ENCODE measurements around the gene LNX1. TPM values are rescaled to one million over a fixed set of nuclear protein-coding genes. Genes with fewer than 3 reads are reported as not detected.

The LNX1 gene
- total and polyA plus RNA-seq, 2 donors: 1.6 to 6.4 TPM

DNA sequence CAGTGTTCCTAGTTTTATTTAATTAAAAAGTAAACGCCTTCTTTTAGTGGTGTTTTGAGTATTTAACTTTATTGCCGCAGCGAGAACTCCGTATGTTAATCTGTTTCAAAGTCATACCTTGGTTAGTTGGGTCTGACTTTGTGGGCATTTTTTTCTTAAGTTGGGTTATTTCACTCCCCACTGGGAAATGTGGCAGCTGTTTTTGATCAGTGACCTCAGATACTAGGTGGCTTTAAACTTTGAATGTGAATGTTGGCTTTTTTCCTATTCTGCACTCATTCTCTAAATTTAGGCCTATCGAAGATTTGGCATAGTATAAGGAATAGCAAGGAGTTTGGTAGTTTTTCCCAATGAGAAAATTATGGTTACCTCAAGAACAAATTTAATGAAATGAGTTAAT is 127.9 kb downstream of the LNX1 start:
- DNase-seq (ENCODE audit: low read depth in 6 of 9, low spot score in 9 of 9): no peak
- 90% methylated on average over 5 of the region's 5 CpGs for WGBS
- peaks cover 0 to 11% of the 10 kb centered on the region in 2 donors for H3K9me3 ChIP-seq (ENCODE audit: control insufficient read depth in 2 of 2, insufficient read depth in 1 of 2, low read length in 1 of 2)
- no peak overlapping the region for H3K27ac ChIP-seq (ENCODE audit: low read depth in 1 of 2, low read length in 1 of 2)
- peaks cover 0 to 38% of the 10 kb centered on the region in 2 donors for H3K36me3 ChIP-seq (ENCODE audit: control insufficient read depth in 2 of 2, insufficient read depth in 2 of 2, low read length in 1 of 2)
- no peaks in the 10 kb centered on the region for H3K27me3 ChIP-seq (ENCODE audit: control insufficient read depth in 2 of 2, insufficient read depth in 1 of 2, low read length in 1 of 2)
- no peaks in the 10 kb centered on the region for H3K4me1 ChIP-seq (ENCODE audit: control insufficient read depth in 2 of 2, insufficient read depth in 2 of 2, low read length in 2 of 2)
- no peak overlapping the region for H3K4me3 ChIP-seq (ENCODE audit: low read length in 2 of 2)

DNA sequence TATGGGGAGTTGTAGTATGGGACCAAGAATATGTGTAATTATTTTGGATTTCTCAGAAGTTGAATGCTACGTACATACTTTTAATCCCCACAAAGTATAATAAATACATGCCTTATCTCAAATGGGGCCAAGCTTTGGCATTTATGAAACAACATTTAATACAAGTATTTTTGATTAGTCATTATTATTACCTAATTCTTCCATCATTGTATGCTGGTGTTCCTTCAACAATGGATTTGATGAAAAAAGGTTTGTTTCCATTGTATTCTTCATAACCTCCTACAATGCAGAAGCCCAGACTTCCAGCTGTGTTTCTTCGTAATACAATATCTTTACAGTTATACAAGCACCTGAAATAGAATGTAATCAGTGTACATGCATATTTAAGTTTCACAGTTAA is 130.0 kb downstream of the LNX1 start:
- Histone ChIP-seq H3K4me3 (ENCODE audit: low read length in 2 of 2) (no peak overlapping the region), H3K4me1 (ENCODE audit: control insufficient read depth in 2 of 2, insufficient read depth in 2 of 2, low read length in 2 of 2) (no peaks in the 10 kb centered on the region), H3K27me3 (ENCODE audit: control insufficient read depth in 2 of 2, insufficient read depth in 1 of 2, low read length in 1 of 2) (no peaks in the 10 kb centered on the region), H3K9me3 (ENCODE audit: control insufficient read depth in 2 of 2, insufficient read depth in 1 of 2, low read length in 1 of 2) (peaks cover 0 to under 1% of the 10 kb centered on the region in 2 donors), H3K27ac (ENCODE audit: low read depth in 1 of 2, low read length in 1 of 2) (no peak overlapping the region), H3K36me3 (ENCODE audit: control insufficient read depth in 2 of 2, insufficient read depth in 2 of 2, low read length in 1 of 2) (peaks cover 0 to 46% of the 10 kb centered on the region in 2 donors)
- no peak for DNase-seq (ENCODE audit: low read depth in 6 of 9, low spot score in 9 of 9)
- WGBS: 98% methylated on average over 2 of the region's 2 CpGs

- no peak for DNase-seq (ENCODE audit: low read depth in 6 of 9, low spot score in 9 of 9)
- H3K27me3 ChIP-seq (ENCODE audit: control insufficient read depth in 2 of 2, insufficient read depth in 1 of 2, low read length in 1 of 2): no peaks in the 10 kb centered on the region
- H3K36me3 ChIP-seq (ENCODE audit: control insufficient read depth in 2 of 2, insufficient read depth in 2 of 2, low read length in 1 of 2): peaks cover 2 to 60% of the 10 kb centered on the region in 2 donors
- H3K4me1 ChIP-seq (ENCODE audit: control insufficient read depth in 2 of 2, insufficient read depth in 2 of 2, low read length in 2 of 2): no peaks in the 10 kb centered on the region
- no peak overlapping the region for H3K4me3 ChIP-seq (ENCODE audit: low read length in 2 of 2)
- no peaks in the 10 kb centered on the region for H3K9me3 ChIP-seq (ENCODE audit: control insufficient read depth in 2 of 2, insufficient read depth in 1 of 2, low read length in 1 of 2)
- H3K27ac ChIP-seq (ENCODE audit: low read depth in 1 of 2, low read length in 1 of 2): no peak overlapping the region
Observed at GRCh38 chr4:53459548-53459947, 131.7 kb downstream of the LNX1 start.

- Histone ChIP-seq H3K9me3 (ENCODE audit: control insufficient read depth in 2 of 2, insufficient read depth in 1 of 2, low read length in 1 of 2) (no peaks in the 10 kb centered on the region), H3K27ac (ENCODE audit: low read depth in 1 of 2, low read length in 1 of 2) (no peak overlapping the region), H3K4me1 (ENCODE audit: control insufficient read depth in 2 of 2, insufficient read depth in 2 of 2, low read length in 2 of 2) (no peaks in the 10 kb centered on the region), H3K27me3 (ENCODE audit: control insufficient read depth in 2 of 2, insufficient read depth in 1 of 2, low read length in 1 of 2) (no peaks in the 10 kb centered on the region), H3K36me3 (ENCODE audit: control insufficient read depth in 2 of 2, insufficient read depth in 2 of 2, low read length in 1 of 2) (peaks cover 12 to 66% of the 10 kb centered on the region in 2 donors), H3K4me3 (ENCODE audit: low read length in 2 of 2) (no peak overlapping the region)
- DNase-seq (ENCODE audit: low read depth in 6 of 9, low spot score in 9 of 9): no peak
Observed at GRCh38 chr4:53456178-53456577, 135.1 kb downstream of the LNX1 start.

- Histone ChIP-seq H3K9me3 (ENCODE audit: control insufficient read depth in 2 of 2, insufficient read depth in 1 of 2, low read length in 1 of 2) (no peaks in the 10 kb centered on the region), H3K4me1 (ENCODE audit: control insufficient read depth in 2 of 2, insufficient read depth in 2 of 2, low read length in 2 of 2) (no peaks in the 10 kb centered on the region), H3K4me3 (ENCODE audit: low read length in 2 of 2) (no peak overlapping the region), H3K27me3 (ENCODE audit: control insufficient read depth in 2 of 2, insufficient read depth in 1 of 2, low read length in 1 of 2) (no peaks in the 10 kb centered on the region), H3K27ac (ENCODE audit: low read depth in 1 of 2, low read length in 1 of 2) (no peak overlapping the region), H3K36me3 (ENCODE audit: control insufficient read depth in 2 of 2, insufficient read depth in 2 of 2, low read length in 1 of 2) (peaks cover 15 to 62% of the 10 kb centered on the region in 2 donors)
- 98% methylated on average over 3 of the region's 3 CpGs for WGBS
- DNase-seq (ENCODE audit: low read depth in 6 of 9, low spot score in 9 of 9): no peak
Observed at GRCh38 chr4:53455766-53456165, 135.5 kb downstream of the LNX1 start.

- H3K27ac ChIP-seq (ENCODE audit: low read depth in 1 of 2, low read length in 1 of 2): no peak overlapping the region
- H3K9me3 ChIP-seq (ENCODE audit: control insufficient read depth in 2 of 2, insufficient read depth in 1 of 2, low read length in 1 of 2): no peaks in the 10 kb centered on the region
- 97% methylated on average over 2 of the region's 2 CpGs for WGBS
- H3K4me1 ChIP-seq (ENCODE audit: control insufficient read depth in 2 of 2, insufficient read depth in 2 of 2, low read length in 2 of 2): no peaks in the 10 kb centered on the region
- no peak overlapping the region for H3K4me3 ChIP-seq (ENCODE audit: low read length in 2 of 2)
- no peaks in the 10 kb centered on the region for H3K27me3 ChIP-seq (ENCODE audit: control insufficient read depth in 2 of 2, insufficient read depth in 1 of 2, low read length in 1 of 2)
- DNase-seq (ENCODE audit: low read depth in 6 of 9, low spot score in 9 of 9): no peak
- H3K36me3 ChIP-seq (ENCODE audit: control insufficient read depth in 2 of 2, insufficient read depth in 2 of 2, low read length in 1 of 2): peaks cover 15 to 44% of the 10 kb centered on the region in 2 donors
Observed at GRCh38 chr4:53453385-53453784, 137.9 kb downstream of the LNX1 start.

GRCh38 chr4:53450773-53451172 is 140.5 kb downstream of the LNX1 start:
- no peak for DNase-seq (ENCODE audit: low read depth in 6 of 9, low spot score in 9 of 9)
- no peak overlapping the region for H3K27ac ChIP-seq (ENCODE audit: low read depth in 1 of 2, low read length in 1 of 2)
- H3K9me3 ChIP-seq (ENCODE audit: control insufficient read depth in 2 of 2, insufficient read depth in 1 of 2, low read length in 1 of 2): no peaks in the 10 kb centered on the region
- no peaks in the 10 kb centered on the region for H3K27me3 ChIP-seq (ENCODE audit: control insufficient read depth in 2 of 2, insufficient read depth in 1 of 2, low read length in 1 of 2)
- peaks cover 15 to 34% of the 10 kb centered on the region in 2 donors for H3K36me3 ChIP-seq (ENCODE audit: control insufficient read depth in 2 of 2, insufficient read depth in 2 of 2, low read length in 1 of 2)
- no peaks in the 10 kb centered on the region for H3K4me1 ChIP-seq (ENCODE audit: control insufficient read depth in 2 of 2, insufficient read depth in 2 of 2, low read length in 2 of 2)
- 97% methylated on average over 3 of the region's 3 CpGs for WGBS
- H3K4me3 ChIP-seq (ENCODE audit: low read length in 2 of 2): no peak overlapping the region

GRCh38 chr4:53444954-53445353 is 146.3 kb downstream of the LNX1 start:
- Histone ChIP-seq H3K4me1 (ENCODE audit: control insufficient read depth in 2 of 2, insufficient read depth in 2 of 2, low read length in 2 of 2) (no peaks in the 10 kb centered on the region), H3K27ac (ENCODE audit: low read depth in 1 of 2, low read length in 1 of 2) (no peak overlapping the region), H3K4me3 (ENCODE audit: low read length in 2 of 2) (no peak overlapping the region), H3K36me3 (ENCODE audit: control insufficient read depth in 2 of 2, insufficient read depth in 2 of 2, low read length in 1 of 2) (peaks cover 10 to 15% of the 10 kb centered on the region in 2 donors), H3K27me3 (ENCODE audit: control insufficient read depth in 2 of 2, insufficient read depth in 1 of 2, low read length in 1 of 2) (no peaks in the 10 kb centered on the region), H3K9me3 (ENCODE audit: control insufficient read depth in 2 of 2, insufficient read depth in 1 of 2, low read length in 1 of 2) (no peaks in the 10 kb centered on the region)
- no peak for DNase-seq (ENCODE audit: low read depth in 6 of 9, low spot score in 9 of 9)
- WGBS: 98% methylated on average over 2 of the region's 2 CpGs

DNA sequence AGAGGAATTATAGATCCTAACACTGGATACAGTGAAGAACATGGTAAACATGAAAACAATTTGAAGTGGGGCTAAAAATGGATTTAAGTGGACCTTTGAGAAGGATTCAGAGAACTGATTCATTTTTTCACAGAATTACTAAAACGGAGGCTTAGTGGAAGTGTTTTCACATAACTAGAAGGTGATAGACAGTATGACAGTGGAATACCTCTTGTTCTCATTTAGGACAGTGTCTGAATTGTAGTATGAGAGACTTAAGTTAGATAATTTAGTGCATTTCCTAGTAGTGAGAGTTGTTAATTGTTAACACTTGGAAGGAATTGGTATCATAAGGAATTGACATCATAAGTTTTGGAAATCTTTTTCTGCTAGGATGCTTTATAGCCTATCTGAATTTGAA is 149.7 kb downstream of the LNX1 start:
- 95% methylated on average over 1 of the region's 1 CpG for WGBS
- H3K4me3 ChIP-seq (ENCODE audit: low read length in 2 of 2): no peak overlapping the region

DNA sequence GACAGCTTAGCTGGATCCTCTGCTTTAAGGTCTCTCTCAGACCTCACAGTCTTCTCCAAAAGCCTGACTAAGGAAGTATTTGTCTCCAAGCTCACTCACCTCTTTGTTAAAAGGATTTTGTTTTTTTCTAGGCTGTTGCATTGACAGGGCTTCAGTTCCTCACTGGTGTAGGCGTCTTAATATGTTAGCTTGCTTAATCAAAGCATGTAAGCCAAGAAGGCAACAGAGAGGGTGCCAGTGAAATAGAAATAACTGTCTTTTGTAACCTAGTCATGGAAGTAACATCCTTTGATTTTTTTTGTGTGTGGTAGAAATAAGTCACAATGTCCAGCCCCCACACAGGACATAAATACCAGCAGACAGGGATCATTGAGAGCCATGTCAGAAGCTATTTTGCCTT is 155.0 kb downstream of the LNX1 start:
- WGBS: 97% methylated on average over 1 of the region's 1 CpG
- no peak for DNase-seq (ENCODE audit: low read depth in 6 of 9, low spot score in 9 of 9)
- Histone ChIP-seq H3K4me1 (ENCODE audit: control insufficient read depth in 2 of 2, insufficient read depth in 2 of 2, low read length in 2 of 2) (no peaks in the 10 kb centered on the region), H3K27me3 (ENCODE audit: control insufficient read depth in 2 of 2, insufficient read depth in 1 of 2, low read length in 1 of 2) (no peaks in the 10 kb centered on the region), H3K9me3 (ENCODE audit: control insufficient read depth in 2 of 2, insufficient read depth in 1 of 2, low read length in 1 of 2) (no peaks in the 10 kb centered on the region), H3K36me3 (ENCODE audit: control insufficient read depth in 2 of 2, insufficient read depth in 2 of 2, low read length in 1 of 2) (peaks cover 10 to 21% of the 10 kb centered on the region in 2 donors), H3K4me3 (ENCODE audit: low read length in 2 of 2) (no peak overlapping the region), H3K27ac (ENCODE audit: low read depth in 1 of 2, low read length in 1 of 2) (no peak overlapping the region)

More for the DNA sequence above, 149.7 kb downstream of the LNX1 start:
- Histone ChIP-seq H3K4me1 (ENCODE audit: control insufficient read depth in 2 of 2, insufficient read depth in 2 of 2, low read length in 2 of 2) (no peaks in the 10 kb centered on the region), H3K27me3 (ENCODE audit: control insufficient read depth in 2 of 2, insufficient read depth in 1 of 2, low read length in 1 of 2) (no peaks in the 10 kb centered on the region), H3K27ac (ENCODE audit: low read depth in 1 of 2, low read length in 1 of 2) (no peak overlapping the region), H3K36me3 (ENCODE audit: control insufficient read depth in 2 of 2, insufficient read depth in 2 of 2, low read length in 1 of 2) (peaks cover 14 to 25% of the 10 kb centered on the region in 2 donors), H3K9me3 (ENCODE audit: control insufficient read depth in 2 of 2, insufficient read depth in 1 of 2, low read length in 1 of 2) (no peaks in the 10 kb centered on the region)
- no peak for DNase-seq (ENCODE audit: low read depth in 6 of 9, low spot score in 9 of 9)

Data from thymus (tissue), 11 donors.